HG03469 (cell line): Measurements from ENCODE around the gene TCERG1L.

Source experiments
- ATAC-seq: cut with Tn5 transposase; IDR thresholded peaks from one replicate; pipeline ENCODE4 v1.9.1; 2021; ENCODE audit warnings: mild to moderate bottlenecking, moderate library complexity, moderate number of reproducible peaks; ENCODE audit not compliant: unreplicated experiment

Gene TCERG1L

DNA sequence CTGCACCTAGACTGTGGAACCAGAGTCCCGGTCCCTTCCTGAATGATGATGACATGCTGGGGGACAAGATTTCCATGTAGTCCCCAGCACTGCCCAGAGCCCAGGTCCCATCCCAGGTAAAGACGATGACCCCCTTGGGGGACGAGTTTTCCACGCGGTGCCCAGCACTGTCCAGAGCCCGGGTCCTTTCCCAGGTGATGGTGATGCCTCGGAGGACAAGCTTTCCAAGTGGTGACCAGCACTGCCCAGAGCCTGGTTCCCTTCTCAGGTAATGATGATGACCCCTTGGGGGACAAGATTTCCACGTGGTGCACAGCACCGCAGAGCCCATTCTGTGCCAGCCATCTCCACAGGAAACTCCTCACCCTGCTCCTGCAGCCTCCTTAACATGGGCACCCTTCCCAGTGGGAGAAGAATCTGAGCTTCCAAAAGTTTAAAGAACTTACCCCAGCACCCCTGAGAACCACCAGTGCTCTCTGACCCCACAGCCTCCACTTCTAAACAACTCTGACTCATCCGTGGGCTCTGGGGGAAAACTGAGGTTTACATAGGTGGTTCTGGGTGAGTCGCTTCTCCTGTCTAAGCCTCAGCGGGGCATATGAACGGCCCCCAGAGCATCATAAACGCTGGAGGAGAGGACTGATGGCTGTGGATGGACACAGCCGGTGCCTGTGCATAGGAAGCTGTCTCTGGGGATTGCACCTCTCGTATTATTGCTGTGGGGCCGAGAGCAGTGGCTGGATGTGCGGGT is 233.2 kb downstream of the TCERG1L start:
- ATAC-seq = no peak

DNA sequence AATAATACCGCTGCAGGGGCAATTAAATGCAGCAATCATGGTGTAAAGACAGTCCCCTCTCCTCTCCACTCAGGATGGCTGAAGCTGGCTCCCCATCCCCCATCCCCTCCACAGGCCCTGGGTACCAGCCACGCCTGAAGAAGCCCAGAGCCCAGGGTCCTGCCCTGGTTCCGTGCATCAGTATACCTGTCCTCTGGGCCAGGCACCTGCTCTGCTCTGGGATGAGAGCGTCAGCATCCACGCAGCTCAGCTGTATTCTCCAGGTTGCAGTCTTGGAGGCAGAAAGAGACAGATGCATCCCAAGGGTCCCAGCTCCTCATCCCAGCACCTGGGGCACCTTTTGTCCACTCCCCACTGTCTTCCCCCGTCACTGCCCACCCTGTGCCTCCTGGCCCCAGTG is 233.8 kb downstream of the TCERG1L start:
- no peak for ATAC-seq

DNA sequence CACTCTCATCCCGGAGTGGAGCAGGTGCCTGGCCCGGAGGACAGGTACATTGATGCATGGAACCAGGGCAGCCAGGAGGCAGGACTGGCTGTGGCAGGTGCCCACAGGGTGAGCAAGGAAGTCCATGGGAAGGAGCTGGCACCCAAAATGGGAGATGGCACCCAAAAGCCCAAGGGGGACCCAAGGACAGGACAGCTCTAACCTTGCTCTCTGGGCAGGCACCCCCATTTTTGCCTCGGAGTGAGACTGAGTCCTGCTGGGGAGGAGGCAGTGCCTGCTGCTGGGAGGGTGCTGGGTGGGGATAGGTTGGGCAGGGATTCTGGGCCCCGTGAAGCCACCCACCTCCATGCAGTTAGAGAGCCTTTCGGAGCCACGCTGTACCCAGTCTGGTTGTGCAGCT is 234.5 kb downstream of the TCERG1L start:
- no peak for ATAC-seq

DNA sequence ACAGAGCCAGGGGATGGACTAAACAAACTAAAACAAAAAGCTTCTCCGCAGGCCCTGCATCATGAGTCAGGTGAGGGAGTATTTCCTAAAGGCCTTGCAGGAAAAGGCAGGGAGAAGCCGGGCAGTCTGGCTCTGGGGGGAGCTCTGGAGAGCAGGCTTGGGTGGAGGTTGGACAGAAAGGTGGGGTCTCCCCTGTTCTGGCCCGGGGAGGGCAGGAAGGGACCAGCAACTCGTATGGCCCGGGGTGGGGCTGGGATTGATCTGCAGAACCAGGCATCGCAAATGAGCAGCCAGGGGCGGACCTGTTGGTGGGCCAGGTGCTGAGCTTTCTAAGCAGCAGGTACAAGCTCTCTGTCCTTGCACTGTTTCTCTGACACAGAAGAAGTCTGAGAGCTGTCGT is 235.2 kb downstream of the TCERG1L start:
- ATAC-seq = no peak

DNA sequence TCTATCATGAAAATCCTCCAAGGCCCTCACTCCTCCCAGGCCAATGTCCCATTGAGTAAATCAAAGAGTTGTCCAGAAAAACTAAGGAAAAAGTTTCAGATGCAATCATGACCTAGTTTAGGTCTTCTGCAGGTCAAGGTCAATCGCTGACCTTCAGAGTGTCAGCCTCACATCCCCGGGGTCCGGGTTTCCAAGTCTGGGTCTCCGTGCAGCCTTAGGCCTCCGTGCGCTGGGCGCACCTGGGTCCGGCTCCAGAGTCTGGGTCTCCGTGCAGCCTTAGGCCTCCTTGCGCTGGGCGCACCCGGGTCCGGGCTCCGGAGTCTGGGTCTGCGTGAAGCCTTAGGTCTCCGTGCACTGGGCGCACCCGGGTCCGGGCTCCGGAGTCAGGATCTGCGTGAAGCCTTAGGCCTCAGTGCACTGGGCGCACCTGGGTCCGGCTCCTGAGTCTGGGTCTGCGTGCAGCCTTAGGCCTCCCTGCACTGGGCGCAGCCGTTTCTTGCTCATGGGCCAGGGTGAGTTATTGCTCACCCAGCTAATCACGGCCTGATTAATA is 236.2 kb downstream of the TCERG1L start:
- ATAC-seq = no peak

DNA sequence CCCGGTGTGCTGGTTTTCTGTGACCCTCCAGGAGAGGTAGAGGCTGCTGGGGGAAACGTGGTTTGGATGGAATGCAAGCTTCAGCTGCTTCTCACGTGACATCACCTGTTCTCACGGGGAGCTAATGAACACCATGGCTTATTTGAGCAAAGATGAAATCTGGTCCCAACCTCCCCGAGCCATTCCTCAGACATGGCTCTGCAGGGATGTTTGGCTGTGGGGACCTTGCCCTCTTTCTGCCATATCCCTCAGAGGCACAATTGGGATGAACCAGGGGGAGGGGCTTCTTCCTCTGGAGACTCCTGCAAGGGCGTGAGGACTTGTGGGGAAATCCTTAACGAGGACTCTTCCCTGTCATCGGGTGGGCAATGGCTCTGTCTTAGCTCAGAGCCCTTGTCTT is 236.8 kb downstream of the TCERG1L start:
- no peak for ATAC-seq

DNA sequence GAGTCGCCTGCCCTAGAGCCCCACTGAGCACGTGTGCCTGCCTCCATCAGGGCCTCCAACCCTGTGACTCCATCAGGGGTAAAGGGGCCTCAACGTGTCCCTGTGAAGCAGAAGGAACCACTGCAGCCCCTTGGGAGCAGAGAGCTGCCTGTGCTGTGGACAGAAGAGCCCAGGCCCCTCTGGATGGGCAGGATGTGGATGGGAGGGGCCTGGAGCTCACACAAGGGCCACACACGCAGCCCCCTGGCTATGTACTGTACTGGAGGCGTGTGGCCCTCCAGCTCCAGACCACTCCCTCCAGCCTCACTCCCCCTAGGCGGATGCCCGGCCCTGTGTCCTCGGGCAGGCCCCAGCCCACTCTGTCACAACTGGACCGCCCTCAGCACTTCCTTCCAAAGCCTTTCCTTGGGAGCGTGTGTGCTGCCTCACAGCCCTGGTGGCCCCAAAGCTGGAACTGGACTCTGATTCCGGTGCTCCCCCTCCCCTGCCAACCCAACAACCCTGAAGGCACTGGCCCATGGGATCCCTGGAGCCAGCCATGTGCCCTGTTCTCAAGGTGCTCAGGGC is 238.0 kb downstream of the TCERG1L start:
- ATAC-seq = no peak

DNA sequence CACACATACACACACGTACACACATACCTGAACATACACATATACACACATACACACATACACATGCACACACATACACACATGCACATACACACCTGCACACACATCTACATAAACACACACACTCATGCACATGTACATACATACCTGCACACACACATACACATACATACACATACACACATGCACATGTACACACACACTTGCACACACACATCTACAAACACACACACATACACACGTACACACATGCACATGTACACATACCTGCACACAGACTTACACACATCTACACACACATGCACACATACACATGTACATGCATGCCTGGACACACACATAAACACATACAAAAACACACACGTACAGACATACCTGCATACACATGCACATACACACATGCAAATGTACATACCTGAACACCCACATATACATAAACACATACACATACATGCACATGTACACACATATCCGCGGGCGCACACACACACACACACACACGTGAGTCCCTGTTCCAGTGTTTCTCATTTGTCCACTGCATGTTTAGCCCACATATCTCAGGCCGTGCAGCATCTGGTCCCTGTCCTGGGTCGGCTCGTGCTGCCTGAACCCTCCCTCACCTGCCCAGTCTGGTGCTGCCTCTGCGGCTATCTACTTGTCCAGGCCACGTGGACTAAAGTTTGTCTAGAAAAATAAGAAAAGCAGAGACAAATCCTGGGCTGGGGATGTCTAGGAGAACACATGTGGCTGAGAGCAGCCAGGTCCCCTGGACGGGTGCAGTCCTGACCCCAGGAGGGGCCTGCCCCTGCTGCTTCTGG is 238.7 kb downstream of the TCERG1L start:
- ATAC-seq = no peak

DNA sequence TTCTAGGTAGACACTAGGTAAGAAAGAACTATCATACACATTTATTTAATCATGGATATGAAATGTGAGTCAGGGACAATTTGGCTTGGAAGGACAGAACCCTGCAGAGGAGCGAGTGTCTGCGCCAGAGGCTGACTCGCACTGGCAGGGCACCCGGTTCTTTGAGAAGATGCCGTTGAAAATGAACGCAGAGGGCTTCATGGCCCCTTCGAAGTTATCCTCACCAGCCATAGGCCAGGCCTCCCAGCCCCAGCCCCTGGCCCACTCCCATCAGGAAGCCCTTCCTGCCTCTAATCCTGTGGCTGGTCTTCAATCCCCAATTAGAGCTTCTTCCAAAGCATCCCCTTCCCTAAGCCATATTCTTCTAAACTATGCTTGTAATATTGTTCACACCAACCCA is 239.8 kb downstream of the TCERG1L start:
- no peak for ATAC-seq

DNA sequence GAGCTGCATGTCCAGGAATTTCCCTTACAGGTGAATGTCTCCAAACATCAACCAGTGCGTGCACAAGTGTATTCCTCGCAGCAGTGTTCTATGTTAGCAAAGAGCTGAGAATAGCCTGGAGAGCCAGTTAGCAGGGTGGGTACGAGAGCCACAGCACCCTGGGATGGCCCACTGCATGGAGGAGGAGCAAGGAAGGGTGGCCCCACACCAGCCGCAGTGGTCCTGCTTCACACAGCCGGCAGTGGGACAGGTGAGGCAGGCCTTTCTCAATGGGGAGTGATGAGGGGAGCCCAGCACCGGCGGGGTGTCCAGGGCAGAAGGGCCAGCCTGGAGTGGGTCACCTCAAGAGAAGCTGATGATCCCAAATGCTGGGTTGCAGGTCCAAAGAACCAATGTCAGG is 240.7 kb downstream of the TCERG1L start:
- ATAC-seq = no peak

DNA sequence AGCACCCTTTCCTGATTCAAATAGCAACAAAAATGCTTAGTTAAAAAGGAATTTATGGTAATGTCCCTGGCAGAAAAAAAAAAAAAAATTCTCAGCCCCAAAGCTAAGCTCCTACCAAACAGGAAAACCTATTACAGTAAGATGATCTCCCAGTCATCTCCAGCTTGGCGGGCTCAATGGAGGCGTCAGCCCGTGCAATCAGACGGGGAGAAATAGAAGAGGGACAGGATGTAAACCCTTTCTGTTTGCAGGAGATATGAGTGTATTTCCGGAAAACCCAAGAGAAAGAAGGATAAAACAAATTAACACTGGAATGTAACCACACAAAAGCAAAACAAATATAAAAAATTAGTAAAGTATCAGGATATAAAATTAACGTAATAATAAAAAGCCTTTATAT is 242.8 kb downstream of the TCERG1L start:
- no peak for ATAC-seq

DNA sequence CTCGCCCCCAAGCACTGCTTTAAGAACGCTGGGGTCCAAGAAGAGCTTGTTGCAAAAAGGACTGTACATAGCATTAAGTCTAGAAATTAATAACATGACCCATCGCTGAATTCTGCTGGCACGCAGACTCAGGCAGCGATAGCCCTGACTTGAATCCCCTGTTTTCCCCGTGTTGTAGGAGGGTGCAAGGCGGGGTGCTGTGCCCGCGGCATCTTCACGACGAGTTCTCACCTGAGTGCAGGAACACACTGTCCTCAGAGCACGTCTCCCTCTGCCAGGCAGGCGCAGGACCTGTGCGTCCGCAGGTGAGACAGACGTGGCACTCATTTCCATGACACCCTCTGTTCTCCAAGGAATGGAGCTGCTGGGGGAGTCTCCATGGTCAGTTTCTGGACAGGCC is 243.2 kb downstream of the TCERG1L start:
- no peak for ATAC-seq

DNA sequence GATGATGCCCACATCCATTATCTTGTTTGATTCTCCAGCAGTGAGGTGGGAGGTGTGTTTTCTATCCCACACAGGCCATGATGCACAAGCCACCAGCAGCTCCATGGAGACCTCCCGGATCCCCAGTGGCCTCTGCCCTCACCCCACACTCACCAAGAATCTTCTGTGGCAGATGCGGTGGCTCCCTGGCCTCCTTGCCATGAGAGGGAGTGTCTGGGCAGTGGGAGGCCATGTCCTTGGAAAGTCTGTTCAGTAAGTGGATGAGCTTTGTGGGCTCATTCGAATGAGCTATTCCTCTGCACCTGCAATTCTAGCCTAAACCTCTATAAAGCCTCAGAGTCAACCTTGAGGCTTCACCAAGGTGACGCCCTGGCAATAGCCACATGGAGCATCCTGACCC is 243.8 kb downstream of the TCERG1L start:
- no peak for ATAC-seq

DNA sequence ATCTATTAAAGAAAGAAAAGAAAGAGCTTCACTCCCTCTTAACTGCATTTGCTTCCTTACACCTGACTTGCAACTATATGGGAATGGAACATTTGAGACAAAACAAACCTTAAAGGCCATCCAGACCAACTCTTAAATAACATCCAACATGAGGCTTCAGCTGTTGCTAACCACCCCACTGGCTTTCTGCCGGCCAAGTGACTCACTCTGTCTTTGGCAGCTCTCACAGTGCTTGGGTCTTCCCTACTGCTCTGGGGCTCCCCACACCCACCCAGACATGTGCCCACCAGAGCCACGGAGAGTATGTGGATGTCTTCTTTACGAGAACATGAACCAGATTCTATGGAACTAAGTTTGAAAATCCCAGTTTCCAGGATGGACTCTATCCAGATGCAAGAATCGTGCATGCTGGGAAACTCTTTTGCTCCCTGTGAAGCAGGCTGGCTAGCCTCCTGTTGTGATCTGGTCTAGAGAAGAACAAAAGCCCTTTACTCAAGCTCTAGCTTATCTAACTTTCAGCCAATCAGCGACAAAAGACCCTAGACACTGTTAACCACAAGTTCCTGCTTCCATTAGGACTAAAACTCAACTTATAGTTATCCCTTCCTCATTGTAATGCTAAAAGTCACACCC is 245.7 kb downstream of the TCERG1L start:
- ATAC-seq = no peak

DNA sequence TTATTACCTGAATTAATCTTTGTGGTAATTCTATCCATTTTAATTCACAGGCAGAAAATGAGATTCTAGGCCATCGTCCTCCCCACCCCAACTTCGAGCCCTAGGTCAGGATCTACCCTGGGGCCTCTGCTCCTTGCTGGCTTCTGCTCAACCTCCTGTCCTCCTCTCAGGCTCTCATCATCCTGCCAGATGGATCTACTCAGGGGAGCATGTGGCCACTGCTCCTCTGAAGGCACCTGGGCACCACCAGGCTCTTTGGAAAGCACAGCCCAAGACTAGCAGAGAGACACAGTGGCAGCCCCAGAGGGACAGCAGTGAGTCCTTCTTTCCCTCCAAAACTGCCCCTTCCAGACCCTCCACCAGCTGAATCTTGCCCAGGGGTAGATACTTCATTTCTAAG is 248.2 kb downstream of the TCERG1L start:
- no peak for ATAC-seq

DNA sequence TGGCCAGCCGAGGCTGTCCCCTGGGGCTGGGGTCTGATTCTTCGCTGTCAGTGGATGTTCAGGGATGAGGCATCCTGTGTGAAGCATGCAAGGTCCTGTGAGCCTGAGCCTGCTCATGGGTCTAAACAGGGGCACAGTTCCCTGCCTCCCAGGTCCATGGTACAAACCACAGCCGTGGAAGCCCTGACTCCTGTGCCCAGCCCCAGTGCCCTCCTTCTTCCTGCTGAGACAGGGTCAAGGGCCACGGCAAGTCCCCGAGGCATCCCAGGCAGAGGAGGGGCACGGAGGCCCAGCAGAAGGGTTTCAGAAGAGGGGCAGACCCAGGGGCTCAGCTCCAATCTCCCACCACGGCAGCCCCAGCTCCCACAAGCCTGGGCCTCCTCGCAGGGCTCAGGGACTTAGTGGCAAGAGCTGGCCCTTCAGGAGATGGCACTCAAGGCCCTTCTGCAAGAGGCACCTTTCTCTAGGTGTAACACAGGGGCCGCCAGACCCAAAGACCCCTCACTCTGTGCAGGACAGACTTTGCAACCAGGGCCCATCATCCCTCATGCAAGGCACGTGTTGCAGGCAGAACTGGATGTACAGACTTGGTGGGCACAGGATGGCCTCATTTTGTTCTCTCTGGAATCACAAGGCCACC is 248.8 kb downstream of the TCERG1L start:
- ATAC-seq = no peak

DNA sequence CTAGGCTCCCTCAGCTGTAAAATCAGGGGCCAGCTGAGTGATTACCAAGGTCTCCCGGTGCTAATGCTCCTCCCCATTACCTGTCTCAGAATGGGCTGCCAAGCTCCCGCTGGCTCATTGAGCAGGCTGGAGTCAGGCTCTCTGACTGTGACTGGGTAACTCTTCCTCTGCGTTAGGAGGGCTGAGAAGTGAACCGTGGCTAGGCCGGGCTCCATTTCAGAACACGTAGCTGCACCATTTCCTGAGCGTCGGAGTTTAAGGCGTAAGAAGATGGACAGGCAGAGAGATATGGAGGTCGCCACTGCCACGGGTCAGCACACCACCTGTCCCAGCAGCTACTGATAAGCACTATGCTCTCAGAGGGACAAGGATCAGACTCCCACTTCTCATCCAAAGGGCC is 250.3 kb downstream of the TCERG1L start:
- no peak for ATAC-seq

DNA sequence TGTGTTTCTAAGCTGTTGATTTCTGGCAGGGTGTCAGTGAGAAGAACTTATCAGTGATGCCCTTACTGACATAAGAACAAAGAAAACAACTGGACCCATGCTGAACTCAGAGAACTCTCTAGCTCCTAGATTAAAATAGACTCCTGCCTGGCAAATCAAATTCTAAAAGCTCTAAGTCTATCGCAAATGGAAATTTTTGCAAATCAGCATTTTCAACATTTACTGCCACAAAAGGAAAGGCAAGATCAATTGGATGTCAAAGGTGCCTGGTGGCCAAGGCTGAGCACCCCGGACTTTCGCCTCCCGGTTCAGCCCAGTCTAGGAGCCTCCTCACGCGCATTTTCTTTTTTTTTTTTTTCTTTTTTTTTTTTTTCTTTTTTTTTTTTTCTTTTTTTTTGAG is 251.6 kb downstream of the TCERG1L start:
- ATAC-seq = no peak

DNA sequence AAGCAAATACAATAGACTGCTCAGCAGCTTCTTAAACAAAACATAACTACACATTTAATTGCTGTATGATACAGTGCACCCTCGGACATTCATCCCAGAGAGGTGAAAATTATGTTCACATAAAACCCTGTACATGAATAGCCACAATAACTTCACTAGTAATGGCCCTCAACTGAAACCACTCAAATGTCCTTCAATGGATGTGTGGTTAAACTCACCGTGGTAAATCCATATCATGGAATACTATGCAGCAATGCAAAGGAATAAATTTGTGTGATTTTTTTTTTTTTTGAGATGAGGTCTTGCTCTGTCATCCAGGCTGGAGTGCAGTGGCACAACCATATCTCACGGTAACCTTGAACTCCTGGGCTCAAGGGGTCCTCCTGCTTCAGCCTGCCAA is 252.7 kb downstream of the TCERG1L start:
- ATAC-seq = no peak

DNA sequence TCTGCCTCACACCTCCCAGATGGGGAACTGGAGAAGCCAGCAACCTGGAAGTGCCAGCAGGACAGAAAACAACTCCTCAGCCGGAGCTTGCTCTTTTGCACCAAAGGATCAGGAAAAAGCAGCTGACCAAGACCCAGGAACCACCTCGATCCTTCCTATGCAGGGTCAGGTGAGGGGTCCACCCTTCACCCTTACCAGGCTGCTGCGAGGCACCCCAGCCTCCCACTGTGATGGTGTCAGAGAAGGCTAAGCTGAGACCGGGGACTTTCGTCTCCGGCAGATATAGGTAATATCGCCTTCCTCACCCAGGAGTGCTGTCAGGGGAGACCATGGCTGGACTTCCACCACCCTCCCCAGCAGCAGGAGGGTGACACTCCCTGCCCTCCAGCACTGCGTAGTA is 254.7 kb downstream of the TCERG1L start:
- ATAC-seq = no peak

DNA sequence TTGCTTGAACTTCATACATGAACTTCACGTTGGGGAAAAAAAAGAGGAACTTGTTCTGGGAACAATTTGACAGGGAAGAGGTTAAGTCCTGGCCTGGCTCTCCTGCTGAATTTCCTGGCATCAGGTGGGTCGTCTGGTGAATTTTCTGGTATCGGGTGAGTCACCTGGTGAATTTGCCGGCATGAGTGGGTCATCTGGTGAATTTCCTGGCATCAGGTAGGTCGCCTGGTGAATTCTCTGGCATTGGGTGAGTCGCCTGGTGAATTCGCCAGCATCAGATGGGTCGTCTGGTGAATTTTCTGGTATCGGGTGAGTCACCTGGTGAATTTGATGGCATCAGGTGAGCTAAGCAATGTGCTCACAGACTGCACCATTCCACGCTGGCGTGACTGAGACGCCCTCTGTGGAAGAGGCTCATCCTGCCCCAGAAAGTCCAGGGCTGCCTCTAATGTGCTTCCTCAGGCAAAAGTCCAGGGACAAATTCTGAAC is 255.4 kb downstream of the TCERG1L start:
- no peak for ATAC-seq
